ENCODE data around the gene NUP93. TPM values are rescaled to one million over a fixed set of nuclear protein-coding genes. Genes with fewer than 3 reads are reported as not detected.

The NUP93 gene
- total and polyA plus RNA-seq, 2 of the 8 experiments (the other 6 are each of a cell fraction or from before 2014, with no cell fraction given): 147 to 201 TPM

DNA sequence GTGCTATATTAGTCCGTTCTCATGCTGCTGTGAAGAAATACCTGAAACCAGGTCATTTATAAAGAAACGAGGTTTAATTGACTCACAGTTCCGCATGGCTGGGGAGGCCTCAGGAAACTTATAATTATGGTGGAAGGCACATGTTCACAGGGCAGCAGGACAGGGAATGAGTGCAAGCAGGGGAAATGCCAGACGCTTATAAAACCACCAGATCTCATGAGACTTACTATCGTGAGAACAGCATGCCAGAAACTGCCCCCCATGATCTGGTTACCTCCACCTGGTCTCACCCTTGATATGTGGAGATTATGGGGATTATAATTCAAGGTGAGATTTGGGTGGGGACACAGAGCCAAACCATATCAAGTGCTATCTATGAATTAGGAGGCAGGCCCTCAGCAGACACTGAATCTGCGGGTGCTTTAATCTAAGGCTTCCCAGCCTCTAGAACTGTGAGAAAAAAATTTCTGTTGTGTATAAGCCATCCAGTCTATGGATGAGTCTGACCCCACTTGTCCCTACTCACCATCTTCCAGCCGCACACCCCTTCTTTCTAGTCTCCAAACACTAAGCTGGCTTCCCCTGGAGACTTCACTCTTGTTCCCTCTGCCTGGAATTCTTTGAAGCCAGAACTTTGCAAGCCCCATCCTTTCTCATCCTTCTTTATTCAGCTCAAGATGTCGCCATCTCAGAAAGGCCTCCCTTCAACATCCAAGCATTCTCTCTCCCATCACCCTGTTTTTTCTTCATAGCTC, 772 bp upstream of the NUP93 start:
- Histone ChIP-seq H3K23me2 (ENCODE audit: low read depth, low read length) (peaks cover 12% of the 10 kb centered on the region), H2AK5ac (ENCODE audit: low read depth, low read length) (0 out of 2 replicates have a peak overlapping the region, but pooled peaks have one; percentile 75), H4K5ac (ENCODE audit: insufficient read length, low read depth, low read length) (no peak overlapping the region), H2BK12ac (ENCODE audit: low read depth, low read length) (0 out of 2 replicates have a peak overlapping the region, but pooled peaks have one; percentile 27), H3K79me2 (ENCODE audit: control insufficient read depth in 1 of 2, insufficient read depth in 2 of 2, low read length in 2 of 2) (peaks cover 21 to 40% of the 10 kb centered on the region in 2 experiments), H3K4ac (replicated peaks; ENCODE audit: insufficient read length, low read depth, low read length) (no peak overlapping the region), H3K27ac (ENCODE audit: low read depth, low read length) (no peak overlapping the region), H4K8ac (ENCODE audit: extremely low read depth, insufficient read depth, low read length) (no peak overlapping the region), H3K4me1 (replicated peaks in 1 of 4; ENCODE audit: control insufficient read depth in 3 of 4, insufficient read depth in 4 of 4, low read length in 3 of 4) (peaks cover 0 to 3% (median 2%) of the 10 kb centered on the region in 4 experiments; a peak in 2 of 7 replicates), H3K4me3 (ENCODE audit: extremely low read depth in 1 of 4, insufficient read depth in 2 of 4, low read depth in 3 of 4, low read length in 4 of 4) (peak overlapping the region; percentile 46 to 89 (median 82)), H2BK15ac (ENCODE audit: low read length) (no peak overlapping the region), H3K79me1 (ENCODE audit: low read depth, low read length) (peaks cover 12% of the 10 kb centered on the region; the same call in 1 of the 2 replicates), H3K4me2 (ENCODE audit: insufficient read depth in 1 of 2, low read depth in 2 of 2, low read length in 2 of 2) (peak overlapping the region; percentile 87 to 89), H4K20me1 (replicated peaks in 1 of 2; ENCODE audit: control insufficient read depth in 1 of 2, insufficient read depth in 2 of 2, low read length in 2 of 2) (peaks cover 0 to 11% of the 10 kb centered on the region in 2 experiments), H3K18ac (ENCODE audit: extremely low read depth, low read length) (peak overlapping the region; percentile 83), H2AFZ (ENCODE audit: low read length) (peak overlapping the region; percentile 37; the same call in 1 of the 2 replicates), H3K9me3 (ENCODE audit: insufficient read depth in 2 of 2, low read depth in 1 of 2, low read length in 1 of 2) (no peaks in the 10 kb centered on the region), H3K36me3 (ENCODE audit: control insufficient read depth in 2 of 4, insufficient read depth in 4 of 4, low read length in 3 of 4) (no peaks in the 10 kb centered on the region), H3K27me3 (replicated peaks in 1 of 4; ENCODE audit: control insufficient read depth in 3 of 4, extremely low read depth in 1 of 4, insufficient read depth in 3 of 4, low read length in 3 of 4) (no peaks in the 10 kb centered on the region), H2BK120ac (replicated peaks; ENCODE audit: low read depth, low read length) (no peak overlapping the region), H3K9ac (replicated peaks in 1 of 4; ENCODE audit: extremely low read depth in 1 of 4, low read depth in 3 of 4, low read length in 3 of 4) (peak overlapping the region in 3 of 4 experiments; percentile 9 to 79 (median 53); a peak in 4 of 7 replicates), H2BK5ac (ENCODE audit: low read depth, low read length) (0 out of 2 replicates have a peak overlapping the region, but pooled peaks have one; percentile 44), H3K56ac (replicated peaks; ENCODE audit: insufficient read length, low read depth, low read length) (no peak overlapping the region), H4K91ac (replicated peaks; ENCODE audit: insufficient read length, low read length) (no peak overlapping the region), H3K14ac (ENCODE audit: insufficient read length) (peak overlapping the region; percentile 0), H2BK20ac (ENCODE audit: low read length) (no peak overlapping the region), H3K23ac (ENCODE audit: insufficient read length) (no peak overlapping the region)
- CTCF ChIA-PET (ENCODE audit: partially characterized antibody): interaction anchor here (2.5 kb wide), 1 partner anchor 14 kb away, joined by 6 read pairs; no protein-coding TSS in a partner anchor
- WGBS, 2 experiments (ENCODE audit: extremely low coverage in 1 of 2, insufficient coverage in 1 of 2, insufficient read length in 1 of 2, insufficient replicate concordance in 2 of 2, low coverage in 1 of 2, low lambda C conversion rate in 2 of 2, missing lambda C conversion rate in 1 of 2): 82% methylated on average over 8 of the region's 8 CpGs; no CpG with 5 or more reads in 1 of the 2 experiments
- DNase-seq (ENCODE audit: low read depth in 1 of 2, low spot score in 2 of 2) (no peak), FAIRE-seq (no peak)
- POLR2A ChIA-PET (ENCODE audit: partially characterized antibody): interaction anchor here (0.8 to 1.8 kb wide), 7 partner anchors 9 to 204 kb away, joined by 3 to 8 read pairs (median 4); partner anchors contain the start of gene MT1X
- TF ChIP-seq SAP30 (IDR thresholded peaks at IDR 0.05; ENCODE audit: insufficient read depth, insufficient replicate concordance, low read length) (no peak), BCL11A (IDR thresholded peaks at IDR 0.05; ENCODE audit: low read depth in 2 of 2, low read length in 2 of 2) (no peak), TBP (IDR thresholded peaks at IDR 0.05; ENCODE audit: low read depth, low read length) (no peak), NRF1 (IDR thresholded peaks at IDR 0.05; ENCODE audit: low read depth, low read length) (no peak)

Measured in H1 (cell line).